NCI-H748 (cell line): ENCODE measurements around the gene TRIP6.
A peak's percentile ranks its signal among the peaks of the same experiment; 100 is the strongest.

Experiments used
- DNase-seq: peaks from one replicate; lab custom pipeline; 2025; ENCODE audit not compliant: unreplicated experiment; lab: John Stamatoyannopoulos, UW

The TRIP6 gene

GRCh38 chr7:100873599-100874299 lies 6.6 kb downstream of the TRIP6 start:
- no peak for DNase-seq

GRCh38 chr7:100874300-100874576 lies 7.1 kb downstream of the TRIP6 start:
- DNase-seq = peak; percentile 48

DNA sequence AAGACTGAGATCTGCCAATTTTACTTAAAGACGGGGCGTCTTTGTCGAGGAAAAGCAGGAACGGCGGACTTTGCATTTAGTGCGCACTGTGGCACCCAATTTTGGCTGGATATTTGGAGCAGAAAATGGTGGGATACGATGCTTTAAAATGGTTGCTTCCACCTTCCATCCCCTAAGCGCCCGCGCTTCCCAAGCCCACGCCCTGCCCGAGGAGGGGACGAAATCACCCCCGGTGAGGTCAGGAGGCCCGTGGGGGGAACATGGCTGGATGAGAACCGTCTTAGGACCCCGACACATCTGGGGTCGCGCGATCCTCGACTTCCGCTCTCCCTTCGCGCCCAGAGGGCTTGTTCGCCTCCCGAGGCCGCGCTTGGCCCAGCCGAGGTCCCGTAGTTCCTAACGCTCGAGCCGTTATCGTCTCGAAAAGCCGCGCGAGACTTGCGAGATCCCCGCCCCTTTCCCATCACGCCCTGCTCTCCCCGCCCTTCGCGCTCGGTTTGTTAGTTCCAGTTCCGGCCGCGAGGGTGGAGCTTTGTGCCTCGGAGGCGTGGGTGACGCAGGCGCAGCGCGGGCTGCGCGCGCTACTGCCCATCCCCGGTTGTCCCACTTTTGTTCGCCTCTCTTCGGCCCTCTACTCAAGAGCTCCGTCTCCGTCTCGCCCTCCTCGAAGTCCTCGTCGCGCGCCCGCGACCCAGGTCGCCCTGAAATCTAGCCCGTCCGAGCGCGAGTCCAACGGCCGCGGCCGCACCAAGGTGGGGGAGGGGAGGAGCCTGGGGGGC lies 7.6 kb downstream of the TRIP6 start, which contains the start of gene SRRT:
TSS of gene SRRT (plus strand) at position 527 of the 779 bp plus-strand sequence. CDS start 488 bp downstream, outside the sequence.
- peak; percentile 99 for DNase-seq

DNA sequence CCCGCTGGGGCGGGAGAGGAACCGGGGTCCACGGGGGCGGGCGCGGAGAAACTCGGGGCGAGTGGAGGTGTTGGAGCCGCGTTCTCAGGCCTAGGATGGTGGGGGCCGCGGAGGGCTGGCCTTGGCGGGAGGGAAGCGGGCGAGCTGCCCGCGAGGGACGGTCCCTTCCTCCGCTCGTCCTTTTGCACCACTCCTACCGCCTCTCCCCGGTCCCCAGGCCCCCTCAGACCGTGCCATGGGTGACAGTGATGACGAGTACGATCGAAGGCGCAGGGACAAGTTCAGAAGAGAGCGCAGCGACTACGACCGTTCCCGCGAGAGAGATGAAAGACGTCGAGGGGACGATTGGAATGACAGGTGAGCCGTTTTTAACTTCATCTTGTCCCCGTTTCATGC lies 8.2 kb downstream of the TRIP6 start:
- DNase-seq = peak; percentile 48

- no peak for DNase-seq
Observed at GRCh38 chr7:100878013-100878412, 10.8 kb downstream of the TRIP6 start.

DNA sequence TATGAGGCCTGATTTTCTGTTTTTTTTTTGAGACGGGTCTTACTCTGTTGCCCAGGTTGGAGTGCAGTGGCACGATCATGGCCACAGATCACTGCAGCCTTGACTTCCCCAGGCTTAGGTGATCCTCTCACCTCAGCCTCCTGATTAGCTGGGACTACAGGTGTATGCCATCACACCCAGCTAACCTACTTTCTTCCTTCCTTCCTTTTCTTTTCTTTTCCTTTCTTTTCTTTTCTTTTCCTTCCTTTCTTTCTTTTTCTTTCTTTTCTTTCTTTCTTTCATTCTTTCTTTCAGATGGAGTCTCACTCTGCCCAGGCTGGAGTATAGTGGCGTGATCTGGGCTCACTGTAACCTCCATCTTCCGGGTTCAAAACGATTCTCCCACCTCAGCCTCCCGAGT lies 11.5 kb downstream of the TRIP6 start:
- no peak for DNase-seq

- DNase-seq = no peak
Observed at GRCh38 chr7:100879685-100880261, 12.6 kb downstream of the TRIP6 start.

DNA sequence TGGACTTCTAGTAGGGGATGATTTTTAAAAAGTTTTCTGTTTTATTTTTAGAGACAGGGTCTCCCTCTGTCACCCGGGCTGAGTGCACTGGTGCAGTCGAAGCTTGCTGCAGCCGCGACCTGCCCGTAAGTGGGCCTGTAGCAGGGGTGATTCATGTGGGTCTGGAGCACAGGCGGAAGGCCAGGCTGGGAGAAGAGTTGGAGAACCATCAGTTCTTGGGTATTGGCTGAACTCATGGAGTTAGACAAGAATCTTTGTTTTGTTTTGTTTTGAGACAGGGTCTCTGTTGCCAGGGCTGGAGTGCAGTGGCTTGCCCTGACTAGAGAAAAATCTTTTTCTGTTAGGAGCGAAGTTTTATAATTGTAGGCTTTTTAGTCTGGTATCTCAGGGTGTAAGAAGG lies 13.5 kb downstream of the TRIP6 start:
- DNase-seq = no peak

GRCh38 chr7:100881136-100881535 lies 13.9 kb downstream of the TRIP6 start:
- DNase-seq = no peak

- no peak for DNase-seq
Observed at GRCh38 chr7:100882201-100882600, 15.0 kb downstream of the TRIP6 start.

- DNase-seq = no peak
Observed at GRCh38 chr7:100882785-100883526, 15.8 kb downstream of the TRIP6 start.

- no peak for DNase-seq
Observed at GRCh38 chr7:100884736-100885439, 17.7 kb downstream of the TRIP6 start.

- no peak for DNase-seq
Observed at GRCh38 chr7:100885440-100886141, 18.4 kb downstream of the TRIP6 start.

DNA sequence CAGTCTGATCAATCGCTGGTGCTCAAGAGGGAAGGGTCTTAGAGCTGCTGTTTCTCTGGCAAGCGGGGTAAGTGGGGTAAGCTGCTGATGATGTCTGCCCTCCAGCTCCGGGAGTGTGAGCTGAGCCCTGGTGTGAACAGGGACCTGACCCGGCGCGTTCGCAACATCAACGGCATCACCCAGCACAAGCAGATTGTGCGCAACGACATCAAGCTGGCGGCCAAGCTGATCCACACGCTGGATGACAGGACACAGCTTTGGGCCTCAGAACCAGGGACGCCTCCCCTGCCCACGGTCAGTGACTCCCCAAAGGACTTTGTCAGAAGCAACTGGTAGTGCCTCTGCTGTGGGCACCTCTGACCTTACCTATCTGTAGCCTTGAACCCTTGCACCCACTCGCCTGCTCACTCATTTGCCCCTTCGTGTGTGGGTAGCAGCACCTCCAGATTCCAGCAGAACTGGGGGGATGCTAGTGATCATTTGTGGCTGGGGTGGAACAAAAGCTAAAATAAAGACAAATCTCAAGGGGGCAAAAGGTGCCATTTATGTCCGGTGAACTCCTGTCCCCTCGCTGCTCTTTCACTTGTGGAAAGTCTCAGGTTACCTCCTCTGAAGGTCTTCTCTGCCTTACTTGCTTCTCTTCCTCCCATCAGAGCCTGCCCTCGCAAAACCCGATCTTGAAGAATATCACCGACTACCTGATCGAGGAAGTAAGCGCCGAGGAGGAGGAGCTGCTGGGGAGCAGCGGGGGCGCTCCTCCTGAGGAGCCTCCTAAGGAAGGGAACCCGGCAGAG lies 19.2 kb downstream of the TRIP6 start:
- DNase-seq = no peak

- no peak for DNase-seq
Observed at GRCh38 chr7:100886936-100887515, 19.8 kb downstream of the TRIP6 start.

- no peak for DNase-seq
Observed at GRCh38 chr7:100887516-100888290, 20.5 kb downstream of the TRIP6 start.

- DNase-seq = no peak
Observed at GRCh38 chr7:100888291-100888987, 21.3 kb downstream of the TRIP6 start.
